ENCODE measurements around the gene AMN.

DNA sequence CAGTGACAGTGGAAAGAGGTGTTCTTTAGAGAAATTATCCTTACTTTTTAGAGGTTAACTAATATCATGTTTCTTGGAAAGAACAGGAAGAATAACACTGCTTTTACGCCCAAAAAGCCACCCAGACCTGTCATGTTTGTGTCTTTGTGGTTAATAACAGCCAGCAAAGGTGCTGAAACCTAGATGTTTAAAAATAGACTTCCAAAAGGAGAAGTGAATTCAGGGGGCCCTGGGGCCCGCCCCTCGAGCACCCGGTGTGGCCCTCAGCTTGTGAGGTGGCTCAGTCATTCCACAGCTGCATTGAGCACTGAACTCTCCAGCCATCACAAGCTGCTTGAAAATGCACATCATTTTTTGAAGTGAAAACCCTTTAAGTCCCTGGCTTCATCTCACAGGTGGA, 20.8 kb upstream of the AMN start:
- TF ChIP-seq, protein P1, sequence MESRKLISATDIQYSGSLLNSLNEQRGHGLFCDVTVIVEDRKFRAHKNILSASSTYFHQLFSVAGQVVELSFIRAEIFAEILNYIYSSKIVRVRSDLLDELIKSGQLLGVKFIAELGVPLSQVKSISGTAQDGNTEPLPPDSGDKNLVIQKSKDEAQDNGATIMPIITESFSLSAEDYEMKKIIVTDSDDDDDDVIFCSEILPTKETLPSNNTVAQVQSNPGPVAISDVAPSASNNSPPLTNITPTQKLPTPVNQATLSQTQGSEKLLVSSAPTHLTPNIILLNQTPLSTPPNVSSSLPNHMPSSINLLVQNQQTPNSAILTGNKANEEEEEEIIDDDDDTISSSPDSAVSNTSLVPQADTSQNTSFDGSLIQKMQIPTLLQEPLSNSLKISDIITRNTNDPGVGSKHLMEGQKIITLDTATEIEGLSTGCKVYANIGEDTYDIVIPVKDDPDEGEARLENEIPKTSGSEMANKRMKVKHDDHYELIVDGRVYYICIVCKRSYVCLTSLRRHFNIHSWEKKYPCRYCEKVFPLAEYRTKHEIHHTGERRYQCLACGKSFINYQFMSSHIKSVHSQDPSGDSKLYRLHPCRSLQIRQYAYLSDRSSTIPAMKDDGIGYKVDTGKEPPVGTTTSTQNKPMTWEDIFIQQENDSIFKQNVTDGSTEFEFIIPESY (CRISPR knock-in tag; IDR thresholded peaks at IDR 0.05): no peak
- TF ChIP-seq, protein P2, sequence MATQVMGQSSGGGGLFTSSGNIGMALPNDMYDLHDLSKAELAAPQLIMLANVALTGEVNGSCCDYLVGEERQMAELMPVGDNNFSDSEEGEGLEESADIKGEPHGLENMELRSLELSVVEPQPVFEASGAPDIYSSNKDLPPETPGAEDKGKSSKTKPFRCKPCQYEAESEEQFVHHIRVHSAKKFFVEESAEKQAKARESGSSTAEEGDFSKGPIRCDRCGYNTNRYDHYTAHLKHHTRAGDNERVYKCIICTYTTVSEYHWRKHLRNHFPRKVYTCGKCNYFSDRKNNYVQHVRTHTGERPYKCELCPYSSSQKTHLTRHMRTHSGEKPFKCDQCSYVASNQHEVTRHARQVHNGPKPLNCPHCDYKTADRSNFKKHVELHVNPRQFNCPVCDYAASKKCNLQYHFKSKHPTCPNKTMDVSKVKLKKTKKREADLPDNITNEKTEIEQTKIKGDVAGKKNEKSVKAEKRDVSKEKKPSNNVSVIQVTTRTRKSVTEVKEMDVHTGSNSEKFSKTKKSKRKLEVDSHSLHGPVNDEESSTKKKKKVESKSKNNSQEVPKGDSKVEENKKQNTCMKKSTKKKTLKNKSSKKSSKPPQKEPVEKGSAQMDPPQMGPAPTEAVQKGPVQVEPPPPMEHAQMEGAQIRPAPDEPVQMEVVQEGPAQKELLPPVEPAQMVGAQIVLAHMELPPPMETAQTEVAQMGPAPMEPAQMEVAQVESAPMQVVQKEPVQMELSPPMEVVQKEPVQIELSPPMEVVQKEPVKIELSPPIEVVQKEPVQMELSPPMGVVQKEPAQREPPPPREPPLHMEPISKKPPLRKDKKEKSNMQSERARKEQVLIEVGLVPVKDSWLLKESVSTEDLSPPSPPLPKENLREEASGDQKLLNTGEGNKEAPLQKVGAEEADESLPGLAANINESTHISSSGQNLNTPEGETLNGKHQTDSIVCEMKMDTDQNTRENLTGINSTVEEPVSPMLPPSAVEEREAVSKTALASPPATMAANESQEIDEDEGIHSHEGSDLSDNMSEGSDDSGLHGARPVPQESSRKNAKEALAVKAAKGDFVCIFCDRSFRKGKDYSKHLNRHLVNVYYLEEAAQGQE (IDR thresholded peaks at IDR 0.05; ENCODE audit: borderline replicate concordance): no peak
- TF ChIP-seq, protein P2 (CRISPR knock-in tag; IDR thresholded peaks at IDR 0.05; ENCODE audit: low read depth): no peak
- TF ChIP-seq, protein P3, sequence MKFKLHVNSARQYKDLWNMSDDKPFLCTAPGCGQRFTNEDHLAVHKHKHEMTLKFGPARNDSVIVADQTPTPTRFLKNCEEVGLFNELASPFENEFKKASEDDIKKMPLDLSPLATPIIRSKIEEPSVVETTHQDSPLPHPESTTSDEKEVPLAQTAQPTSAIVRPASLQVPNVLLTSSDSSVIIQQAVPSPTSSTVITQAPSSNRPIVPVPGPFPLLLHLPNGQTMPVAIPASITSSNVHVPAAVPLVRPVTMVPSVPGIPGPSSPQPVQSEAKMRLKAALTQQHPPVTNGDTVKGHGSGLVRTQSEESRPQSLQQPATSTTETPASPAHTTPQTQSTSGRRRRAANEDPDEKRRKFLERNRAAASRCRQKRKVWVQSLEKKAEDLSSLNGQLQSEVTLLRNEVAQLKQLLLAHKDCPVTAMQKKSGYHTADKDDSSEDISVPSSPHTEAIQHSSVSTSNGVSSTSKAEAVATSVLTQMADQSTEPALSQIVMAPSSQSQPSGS (CRISPR knock-in tag; IDR thresholded peaks at IDR 0.05): no peak
- TF ChIP-seq SP1 (CRISPR knock-in tag; IDR thresholded peaks at IDR 0.05): no peak
- TF ChIP-seq FOXP1 (CRISPR knock-in tag; IDR thresholded peaks at IDR 0.05): no peak
- TF ChIP-seq, protein P4, sequence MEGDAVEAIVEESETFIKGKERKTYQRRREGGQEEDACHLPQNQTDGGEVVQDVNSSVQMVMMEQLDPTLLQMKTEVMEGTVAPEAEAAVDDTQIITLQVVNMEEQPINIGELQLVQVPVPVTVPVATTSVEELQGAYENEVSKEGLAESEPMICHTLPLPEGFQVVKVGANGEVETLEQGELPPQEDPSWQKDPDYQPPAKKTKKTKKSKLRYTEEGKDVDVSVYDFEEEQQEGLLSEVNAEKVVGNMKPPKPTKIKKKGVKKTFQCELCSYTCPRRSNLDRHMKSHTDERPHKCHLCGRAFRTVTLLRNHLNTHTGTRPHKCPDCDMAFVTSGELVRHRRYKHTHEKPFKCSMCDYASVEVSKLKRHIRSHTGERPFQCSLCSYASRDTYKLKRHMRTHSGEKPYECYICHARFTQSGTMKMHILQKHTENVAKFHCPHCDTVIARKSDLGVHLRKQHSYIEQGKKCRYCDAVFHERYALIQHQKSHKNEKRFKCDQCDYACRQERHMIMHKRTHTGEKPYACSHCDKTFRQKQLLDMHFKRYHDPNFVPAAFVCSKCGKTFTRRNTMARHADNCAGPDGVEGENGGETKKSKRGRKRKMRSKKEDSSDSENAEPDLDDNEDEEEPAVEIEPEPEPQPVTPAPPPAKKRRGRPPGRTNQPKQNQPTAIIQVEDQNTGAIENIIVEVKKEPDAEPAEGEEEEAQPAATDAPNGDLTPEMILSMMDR (IDR thresholded peaks at IDR 0.05 in 2 of 3, conservative IDR thresholded peaks at IDR 0.05 in 1 of 3; ENCODE audit: insufficient read depth in 2 of 3, low read depth in 1 of 3, low read length in 3 of 3): no peak
- no peak for TF ChIP-seq MXI1 (IDR thresholded peaks at IDR 0.05; ENCODE audit: low read depth, low read length)
- TF ChIP-seq EP300 (IDR thresholded peaks at IDR 0.05; ENCODE audit: low read length): no peak
- no peak for TF ChIP-seq SIX5 (IDR thresholded peaks at IDR 0.05; ENCODE audit: borderline replicate concordance in 1 of 2, insufficient read depth in 1 of 2, low read depth in 1 of 2, low read length in 2 of 2)
- no peak for TF ChIP-seq ATF1 (CRISPR knock-in tag; IDR thresholded peaks at IDR 0.05)
- no peak for TF ChIP-seq ATF1 (tag; IDR thresholded peaks at IDR 0.05)
- TF ChIP-seq KAT8 (IDR thresholded peaks at IDR 0.05; ENCODE audit: low read depth): no peak
- no peak for TF ChIP-seq FOXA1 (IDR thresholded peaks at IDR 0.05; ENCODE audit: borderline replicate concordance)
- TF ChIP-seq FOSL1 (tag; conservative IDR thresholded peaks at IDR 0.05): no peak
- no peak for TF ChIP-seq PRMT5 (CRISPR knock-in tag; IDR thresholded peaks at IDR 0.05)
